H1 (cell line): ENCODE results near the gene CDC42BPB. TPM values are rescaled to one million over a fixed set of nuclear protein-coding genes. Genes with fewer than 3 reads are reported as not detected.

Experiments
- CTCF ChIA-PET: fragments of 300-600 bp; sonication (Branson Sonifier 250); formaldehyde crosslinking; loops from one replicate; lab custom pipeline; 2021; ENCODE audit not compliant: partially characterized antibody; lab: Charles Lee
- POLR2A ChIA-PET: fragments of 300-600 bp; sonication (Branson Sonifier 250); formaldehyde crosslinking; loops from one replicate; lab custom pipeline; 2021; ENCODE audit warnings: inconsistent platforms; ENCODE audit not compliant: partially characterized antibody; lab: Charles Lee
- DNase-seq, 2 experiments: peaks; one replicate each; pipeline versions ENCODE4 v3.0.0 to v3.0.0-alpha.2; 2010 to 2022; ENCODE audit warnings: low spot score in 2 of 2, low read depth in 1 of 2, mixed read lengths in 1 of 2
- FAIRE-seq: peaks from 2 replicates; lab custom pipeline; 2011; peaks lifted over from hg19 to GRCh38; lab: Jason Lieb, UNC
- H2AFZ ChIP-seq: 2 replicates; pipeline ENCODE4 v1.8.1; 2012; ENCODE audit warnings: low read length, inconsistent platforms
- H2AK5ac ChIP-seq: 2 replicates; pipeline ENCODE4 v1.6.1; 2013; ENCODE audit warnings: low read depth, low read length
- H2BK120ac ChIP-seq: replicated peaks from 2 replicates; pipeline ENCODE3; 2013; ENCODE audit warnings: low read depth, low read length, inconsistent platforms
- H2BK12ac ChIP-seq: 2 replicates; pipeline ENCODE4 v1.6.1; 2013; ENCODE audit warnings: low read depth, low read length
- H2BK15ac ChIP-seq: 2 replicates; pipeline ENCODE4 v1.6.1; 2013; ENCODE audit warnings: low read length
- H2BK20ac ChIP-seq: 2 replicates; pipeline ENCODE4 v1.6.1; 2013; ENCODE audit warnings: low read length
- H2BK5ac ChIP-seq: 2 replicates; pipeline ENCODE4 v1.6.1; 2013; ENCODE audit warnings: low read depth, low read length
- H3K14ac ChIP-seq: 2 replicates; pipeline ENCODE4 v1.6.1; 2013; ENCODE audit warnings: inconsistent platforms; ENCODE audit not compliant: insufficient read length
- H3K18ac ChIP-seq: 2 replicates; pipeline ENCODE4 v1.6.1; 2013; ENCODE audit warnings: low read length; ENCODE audit errors: extremely low read depth
- H3K23ac ChIP-seq: 2 replicates; pipeline ENCODE4 v1.6.1; 2013; ENCODE audit warnings: inconsistent platforms; ENCODE audit not compliant: insufficient read length
- H3K23me2 ChIP-seq: 2 replicates; pipeline ENCODE4 v1.6.1; 2013; ENCODE audit warnings: low read depth, low read length
- H3K27ac ChIP-seq: 2 replicates; pipeline ENCODE4 v1.6.1; 2011; ENCODE audit warnings: low read depth, low read length, inconsistent platforms
- H3K27me3 ChIP-seq, 4 experiments: replicated peaks in 1 of 4; 1 replicate in 1 of 4; 2 replicates in 3 of 4; pipeline versions ENCODE4 v1.6.1 to v1.8.1; 2011 to 2013; ENCODE audit warnings: low read length in 3 of 4, mild to moderate bottlenecking in 3 of 4, inconsistent platforms in 2 of 4, mixed read lengths in 2 of 4, moderate library complexity in 1 of 4; ENCODE audit not compliant: control insufficient read depth in 3 of 4, insufficient read depth in 3 of 4; ENCODE audit errors: extremely low read depth in 1 of 4
- H3K36me3 ChIP-seq, 4 experiments: 2 replicates each; pipeline versions ENCODE4 v1.6.1 to v1.8.1; 2011 to 2013; ENCODE audit warnings: mild to moderate bottlenecking in 4 of 4, low read length in 3 of 4, moderate library complexity in 2 of 4, control low read depth in 1 of 4, inconsistent platforms in 1 of 4; ENCODE audit not compliant: insufficient read depth in 4 of 4, control insufficient read depth in 2 of 4
- H3K4ac ChIP-seq: replicated peaks from 2 replicates; pipeline ENCODE3; 2013; ENCODE audit warnings: low read length, low read depth, mixed read lengths, inconsistent platforms; ENCODE audit not compliant: insufficient read length
- H3K4me1 ChIP-seq, 4 experiments: replicated peaks in 1 of 4; 1 replicate in 1 of 4; 2 replicates in 3 of 4; pipeline versions ENCODE4 v1.6.1 to v1.8.1; 2011 to 2013; ENCODE audit warnings: low read length in 3 of 4, inconsistent platforms in 2 of 4, mixed read lengths in 1 of 4; ENCODE audit not compliant: insufficient read depth in 4 of 4, control insufficient read depth in 3 of 4
- H3K4me2 ChIP-seq, 2 experiments: 2 replicates each; pipeline versions ENCODE4 v1.6.1 to v1.8.1; 2011 to 2013; ENCODE audit warnings: low read depth in 2 of 2, low read length in 2 of 2, control low read depth in 1 of 2, inconsistent platforms in 1 of 2, mild to moderate bottlenecking in 1 of 2; ENCODE audit not compliant: insufficient read depth in 1 of 2
- H3K4me3 ChIP-seq, 4 experiments: fragments of 200-600, 300-600 bp in 1 of 4; sonication (generic), shearing (Covaris generic), sonication (Bioruptor Twin) in 1 of 4; 2 replicates each; pipeline versions ENCODE4 v1.5.1 to v1.8.1; 2011 to 2016; ENCODE audit warnings: low read length in 4 of 4, low read depth in 3 of 4, control low read depth in 2 of 4, inconsistent platforms in 2 of 4, mild to moderate bottlenecking in 2 of 4, mixed read lengths in 1 of 4, moderate library complexity in 1 of 4; ENCODE audit not compliant: insufficient read depth in 2 of 4; ENCODE audit errors: extremely low read depth in 1 of 4
- H3K56ac ChIP-seq: replicated peaks from 2 replicates; pipeline ENCODE3; 2013; ENCODE audit warnings: low read depth, mild to moderate bottlenecking, mixed read lengths, low read length, inconsistent platforms; ENCODE audit not compliant: insufficient read length
- H3K79me1 ChIP-seq: 2 replicates; pipeline ENCODE4 v1.6.1; 2013; ENCODE audit warnings: low read depth, low read length, control low read depth
- H3K79me2 ChIP-seq, 2 experiments: 2 replicates each; pipeline versions ENCODE4 v1.6.1 to v1.8.1; 2012 to 2013; ENCODE audit warnings: low read length in 2 of 2, mild to moderate bottlenecking in 2 of 2, inconsistent platforms in 1 of 2; ENCODE audit not compliant: insufficient read depth in 2 of 2, control insufficient read depth in 1 of 2
- H3K9ac ChIP-seq, 4 experiments: replicated peaks in 1 of 4; 1 replicate in 1 of 4; 2 replicates in 3 of 4; pipeline versions ENCODE4 v1.6.1 to v1.8.1; 2011 to 2013; ENCODE audit warnings: low read depth in 3 of 4, low read length in 3 of 4, control low read depth in 2 of 4, mild to moderate bottlenecking in 2 of 4, moderate library complexity in 2 of 4, inconsistent platforms in 1 of 4; ENCODE audit errors: extremely low read depth in 1 of 4
- H3K9me3 ChIP-seq, 2 experiments: 2 replicates each; pipeline versions ENCODE4 v1.6.1 to v1.8.1; 2012 to 2013; ENCODE audit warnings: mild to moderate bottlenecking in 2 of 2, moderate library complexity in 2 of 2, control low read depth in 1 of 2, inconsistent platforms in 1 of 2, low read depth in 1 of 2, low read length in 1 of 2, mixed read lengths in 1 of 2; ENCODE audit not compliant: insufficient read depth in 2 of 2
- H4K20me1 ChIP-seq, 2 experiments: replicated peaks in 1 of 2; 2 replicates each; pipeline versions ENCODE3 to v1.8.1; 2011 to 2013; ENCODE audit warnings: inconsistent platforms in 2 of 2, low read length in 2 of 2, mild to moderate bottlenecking in 1 of 2; ENCODE audit not compliant: insufficient read depth in 2 of 2, control insufficient read depth in 1 of 2
- H4K5ac ChIP-seq: 2 replicates; pipeline ENCODE4 v1.6.1; 2013; ENCODE audit warnings: low read length, low read depth, mixed read lengths, inconsistent platforms; ENCODE audit not compliant: insufficient read length
- H4K8ac ChIP-seq: 2 replicates; pipeline ENCODE4 v1.8.0; 2013; ENCODE audit warnings: mild to moderate bottlenecking, moderate library complexity, low read length, inconsistent platforms; ENCODE audit not compliant: insufficient read depth; ENCODE audit errors: extremely low read depth
- H4K91ac ChIP-seq: replicated peaks from 2 replicates; pipeline ENCODE3; 2013; ENCODE audit warnings: low read length, mixed read lengths, inconsistent platforms; ENCODE audit not compliant: insufficient read length
- BRCA1 ChIP-seq: IDR thresholded peaks from 2 replicates; pipeline ENCODE4 v1.6.1; 2012; ENCODE audit warnings: low read depth, low read length, improper control_type of control experiment
- CEBPB ChIP-seq: IDR thresholded peaks from 2 replicates; pipeline ENCODE4 v1.6.1; 2012; ENCODE audit warnings: low read depth, low read length
- CTBP2 ChIP-seq: IDR thresholded peaks from 2 replicates; pipeline ENCODE4 v1.7.0; 2011; ENCODE audit warnings: borderline replicate concordance, mild to moderate bottlenecking, moderate library complexity, mixed read lengths, low read length; ENCODE audit not compliant: insufficient read depth, insufficient read length
- FOSL1 ChIP-seq: IDR thresholded peaks from 2 replicates; pipeline ENCODE4 v1.6.1; 2011; ENCODE audit warnings: mild to moderate bottlenecking, low read depth, low read length, moderate library complexity; ENCODE audit not compliant: insufficient read depth
- GTF2F1 ChIP-seq: IDR thresholded peaks from 2 replicates; pipeline ENCODE4 v1.6.1; 2012; ENCODE audit warnings: low read depth, low read length, improper control_type of control experiment, borderline replicate concordance
- JUND ChIP-seq: IDR thresholded peaks from 2 replicates; pipeline ENCODE4 v1.6.1; 2011; ENCODE audit warnings: mild to moderate bottlenecking, improper control_type of control experiment, low read length
- KDM4A ChIP-seq: IDR thresholded peaks from one replicate; pipeline ENCODE4 v1.7.1; 2012; ENCODE audit warnings: low read depth, mild to moderate bottlenecking, moderate library complexity, low read length, inconsistent platforms; ENCODE audit not compliant: severe bottlenecking
- RNF2 ChIP-seq: fragments of 200-900, 300-1000 bp; sonication (generic); IDR thresholded peaks from 2 replicates; pipeline ENCODE4 v1.7.1; 2016; ENCODE audit warnings: borderline replicate concordance, low read depth, mild to moderate bottlenecking, antibody characterized with exemption, low read length; ENCODE audit not compliant: poor library complexity, severe bottlenecking; ENCODE audit errors: missing control alignments
- SIX5 ChIP-seq: IDR thresholded peaks from 2 replicates; pipeline ENCODE4 v1.6.1; 2011; ENCODE audit warnings: mild to moderate bottlenecking, low read depth, low read length
- WGBS, 2 experiments: shearing (Covaris generic) in 1 of 2; methylation state at CpG; one replicate each; pipeline versions ENCODE4 v1.1.6 to v1.1.7; 2013 to 2015; ENCODE audit warnings: low lambda C conversion rate in 2 of 2, mixed read lengths in 2 of 2, inconsistent platforms in 1 of 2, low coverage in 1 of 2, missing lambda C conversion rate in 1 of 2; ENCODE audit not compliant: insufficient replicate concordance in 2 of 2, insufficient coverage in 1 of 2, insufficient read length in 1 of 2; ENCODE audit errors: extremely low coverage in 1 of 2, missing lambda C conversion rate in 1 of 2; 5-methylcytosine and 5-hydroxymethylcytosine counted together
- polyA plus RNA-seq, 7 experiments: library from polyadenylated mRNA; depleted of rRNA in 3 of 7; stranded (reverse) in 5 of 7; unstranded in 2 of 7; fragments of >200 nt in 5 of 7; fragments of 200-250 nt in 2 of 7; gene quantifications; 1 replicate in 5 of 7; 2 replicates in 1 of 7; 4 replicates in 1 of 7; pipeline versions ENCODE4 v1.2.1 to v1.2.3, GENCODE V29; 2011 to 2013; ENCODE audit warnings: missing spikeins in 2 of 7, mixed read lengths in 2 of 7
- total RNA-seq: library from RNA; stranded (reverse); fragmentation: NEBNext Ultra II Directional; extraction: Animal tissue kit (Norgen Biotek cat#: 25700); gene quantifications from 2 replicates; pipeline ENCODE4 v1.2.1, GENCODE V29; 2021
- TF ChIP-seq, protein P1 (sequence below): IDR thresholded peaks from 2 replicates; pipeline ENCODE4 v1.6.1; 2012; ENCODE audit warnings: inconsistent platforms

Gene CDC42BPB
- total and polyA plus RNA-seq, 2 of the 8 experiments (the other 6 are each of a cell fraction or from before 2014, with no cell fraction given): 51.2 to 88.2 TPM

DNA sequence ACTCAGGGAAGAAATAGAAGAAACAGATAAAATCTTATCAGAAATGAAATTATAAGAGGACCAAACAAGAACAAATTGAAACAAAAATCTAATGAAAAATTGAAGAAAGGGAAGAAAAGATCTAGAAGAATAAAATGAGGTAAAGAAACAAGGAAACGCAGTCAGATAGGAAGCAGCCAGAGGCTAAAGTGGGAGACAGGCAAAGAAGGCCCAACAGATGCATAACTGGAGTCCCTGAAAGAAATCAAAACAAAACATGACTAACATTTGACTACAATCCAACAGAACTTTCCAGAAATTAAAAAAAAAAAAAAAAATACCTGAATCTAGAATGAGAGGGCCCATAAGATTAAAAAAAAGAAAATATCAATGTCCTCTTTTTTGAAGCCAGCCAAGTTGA is 69.3 kb downstream of the CDC42BPB start:
- Histone ChIP-seq H2AFZ (no peak overlapping the region), H3K79me1 (no peaks in the 10 kb centered on the region; the same call in 1 of the 2 replicates), H3K9me3 (0 out of 4 replicates have a peak, but pooled peaks cover 0 to 5% of the 10 kb centered on the region in 2 experiments), H3K23me2 (no peaks in the 10 kb centered on the region), H3K27ac (no peak overlapping the region), H3K27me3 (no peaks in the 10 kb centered on the region), H3K18ac (no peak overlapping the region), H2BK12ac (no peak overlapping the region), H3K4me2 (no peak overlapping the region), H3K56ac (no peak overlapping the region), H3K79me2 (peaks cover 0 to 2% of the 10 kb centered on the region in 2 experiments; a peak in 1 of 4 replicates), H3K14ac (no peak overlapping the region), H2AK5ac (no peak overlapping the region), H2BK5ac (no peak overlapping the region), H3K4me3 (no peak overlapping the region), H3K4ac (no peak overlapping the region), H2BK120ac (no peak overlapping the region), H3K4me1 (0 out of 7 replicates have a peak, but pooled peaks cover 0 to 2% (median 0%) of the 10 kb centered on the region in 4 experiments), H3K23ac (no peak overlapping the region), H4K5ac (no peak overlapping the region), H4K20me1 (peaks cover 0 to 2% of the 10 kb centered on the region in 2 experiments), H4K8ac (no peak overlapping the region; the same call in 1 of the 2 replicates), H3K36me3 (peaks cover 2 to 17% (median 10%) of the 10 kb centered on the region in 4 experiments; a peak in 5 of 8 replicates), H2BK20ac (no peak overlapping the region), H4K91ac (no peak overlapping the region), H2BK15ac (no peak overlapping the region), H3K9ac (no peak overlapping the region)
- CTCF ChIA-PET: interaction anchor here (0.8 to 1.6 kb wide), 3 partner anchors 12 to 550 kb away, joined by 3 to 4 read pairs (median 3); no protein-coding TSS in a partner anchor
- FAIRE-seq: no peak
- POLR2A ChIA-PET: no interaction called here
- DNase-seq: no peak
- no peak for TF ChIP-seq GTF2F1
- no peak for TF ChIP-seq BRCA1
- TF ChIP-seq FOSL1: no peak
- TF ChIP-seq, protein P1, sequence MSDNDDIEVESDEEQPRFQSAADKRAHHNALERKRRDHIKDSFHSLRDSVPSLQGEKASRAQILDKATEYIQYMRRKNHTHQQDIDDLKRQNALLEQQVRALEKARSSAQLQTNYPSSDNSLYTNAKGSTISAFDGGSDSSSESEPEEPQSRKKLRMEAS: no peak
- no peak for TF ChIP-seq CEBPB
- no peak for TF ChIP-seq RNF2
- TF ChIP-seq CTBP2: no peak
- TF ChIP-seq SIX5: no peak
- no peak for TF ChIP-seq JUND
- TF ChIP-seq KDM4A: no peak
- WGBS, 2 experiments: 82% methylated on average over 1 of the region's 1 CpG; no CpG with 5 or more reads in 1 of the 2 experiments
